GM18498 (cell line): ENCODE data around the gene OCA2.
"Not testable (repeated sequence)": the region's sequence is repeated elsewhere in the genome, so short reads cannot be mapped to it uniquely, and the experiment has no call there.

Source experiments
- ATAC-seq: cut with Tn5 transposase; IDR thresholded peaks from one replicate; pipeline ENCODE4 v1.9.1; 2021; ENCODE audit warnings: mild to moderate bottlenecking, moderate library complexity; ENCODE audit not compliant: unreplicated experiment

OCA2 gene

DNA sequence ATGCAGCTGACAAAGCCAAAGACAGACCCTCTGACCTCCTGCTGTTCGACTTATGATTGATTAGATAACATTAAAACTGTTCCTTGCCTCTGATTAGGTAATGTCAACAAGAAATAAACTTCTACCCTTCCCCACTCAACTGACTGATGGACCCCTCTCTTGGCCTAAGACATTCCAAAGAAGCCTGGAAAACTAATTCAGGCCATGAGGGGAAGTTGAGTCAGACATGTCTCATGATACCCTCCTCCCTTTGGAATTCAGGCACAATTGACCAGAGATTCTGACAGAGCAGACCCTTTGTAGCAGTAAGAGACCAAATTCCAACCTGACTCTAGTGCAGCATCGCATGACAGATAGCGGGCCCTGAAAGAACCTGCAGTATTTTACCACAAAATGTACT lies 354.5 kb downstream of the OCA2 start:
- no peak for ATAC-seq

GRCh38 chr15:27743638-27744037 lies 355.5 kb downstream of the OCA2 start:
- no peak for ATAC-seq

- ATAC-seq, result no peak
Observed at GRCh38 chr15:27742751-27743477, 356.2 kb downstream of the OCA2 start.

DNA sequence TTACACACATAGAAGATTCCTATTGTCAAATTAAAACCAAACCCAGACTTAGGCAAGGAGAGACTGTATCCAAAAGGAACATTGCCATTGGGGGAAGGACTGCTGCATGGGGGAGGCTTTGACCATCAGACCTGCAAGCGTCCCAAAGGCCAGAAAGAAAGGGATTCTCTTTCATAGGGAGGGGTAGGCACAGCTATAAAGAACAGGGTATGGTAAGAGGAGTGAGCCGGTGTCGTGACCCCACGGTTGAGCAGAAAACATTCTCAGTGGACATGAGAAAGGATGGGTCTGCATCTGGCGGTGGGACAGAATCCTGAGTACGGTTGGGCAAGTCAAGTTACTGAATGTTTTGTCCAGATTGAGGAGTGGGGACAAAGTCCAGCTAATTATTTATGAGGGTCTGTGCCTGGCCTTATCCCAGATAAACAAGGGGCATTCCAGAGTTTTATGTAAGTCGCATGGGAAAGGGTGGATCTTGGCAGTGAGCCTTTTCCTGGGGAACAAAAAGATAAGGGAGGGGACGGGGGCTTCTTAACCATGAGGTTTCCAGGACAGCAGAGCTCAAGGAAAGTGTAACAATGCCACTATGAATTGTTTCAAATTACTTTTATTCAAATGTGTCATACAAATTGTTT lies 357.8 kb downstream of the OCA2 start:
- no peak for ATAC-seq

GRCh38 chr15:27734785-27735495 lies 364.2 kb downstream of the OCA2 start:
- ATAC-seq, result no peak

- no peak for ATAC-seq
Observed at GRCh38 chr15:27731776-27732175, 367.3 kb downstream of the OCA2 start.

GRCh38 chr15:27730868-27731267 lies 368.2 kb downstream of the OCA2 start:
- no peak for ATAC-seq

GRCh38 chr15:27725731-27726130 lies 373.4 kb downstream of the OCA2 start:
- ATAC-seq, result no peak

- no peak for ATAC-seq
Observed at GRCh38 chr15:27723821-27724220, 375.3 kb downstream of the OCA2 start.

DNA sequence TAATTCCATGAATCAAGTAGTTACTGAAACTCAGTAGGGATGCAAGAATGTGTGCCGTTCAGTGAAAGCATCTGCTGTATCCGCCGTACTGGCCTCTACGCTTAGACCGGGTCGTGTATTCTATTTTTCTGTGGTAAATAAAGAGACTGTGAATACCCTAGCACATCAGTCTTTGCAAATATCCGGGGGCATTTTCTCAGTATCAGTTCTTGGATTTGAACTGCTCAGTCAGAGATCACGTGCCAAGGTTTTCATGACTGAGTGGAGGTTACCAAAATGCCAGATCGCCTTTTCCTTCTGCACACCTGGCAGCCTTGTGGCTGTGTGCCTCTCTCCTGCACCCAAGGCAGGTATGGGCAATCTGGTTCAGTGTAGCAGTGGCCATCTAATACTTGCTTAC lies 377.0 kb downstream of the OCA2 start:
- no peak for ATAC-seq

DNA sequence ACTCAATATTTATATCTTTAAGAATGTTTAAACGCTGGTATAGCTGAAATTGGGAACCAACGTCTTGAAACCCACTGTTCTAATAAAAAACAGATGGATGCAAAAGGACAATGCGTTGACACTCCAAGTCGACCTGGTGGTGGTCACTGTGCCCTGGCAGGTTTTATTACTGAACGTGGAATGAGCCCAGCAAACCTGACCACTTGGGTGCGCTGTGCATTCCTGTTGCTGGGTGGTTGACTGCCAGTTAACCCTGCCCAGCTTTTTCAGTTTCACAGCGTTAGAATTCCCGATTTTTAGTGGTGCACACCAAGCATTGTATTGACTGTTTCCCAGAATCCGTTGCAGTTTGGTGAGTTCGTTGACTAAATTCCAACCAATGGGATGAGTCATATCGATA lies 384.4 kb downstream of the OCA2 start:
- no peak for ATAC-seq

DNA sequence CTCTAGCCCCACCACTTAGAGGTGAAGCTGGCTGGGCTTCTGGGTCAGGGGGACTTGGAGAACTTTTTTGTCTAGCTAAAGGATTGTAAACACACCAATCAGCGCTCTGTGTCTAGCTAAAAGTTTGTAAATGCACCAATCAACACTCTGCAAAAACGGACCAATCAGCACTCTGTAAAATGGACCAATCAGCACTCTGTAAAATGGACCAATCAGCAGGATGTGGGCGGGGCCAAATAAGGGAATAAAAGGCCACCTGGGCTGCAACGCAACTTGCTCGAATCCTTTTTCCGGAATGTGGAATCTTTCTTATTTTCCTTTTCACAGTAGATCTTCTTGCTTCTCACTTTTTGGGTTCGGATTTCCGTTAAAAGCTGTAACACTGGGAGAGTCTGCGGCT lies 385.3 kb downstream of the OCA2 start:
- not testable (repeated sequence) for ATAC-seq

DNA sequence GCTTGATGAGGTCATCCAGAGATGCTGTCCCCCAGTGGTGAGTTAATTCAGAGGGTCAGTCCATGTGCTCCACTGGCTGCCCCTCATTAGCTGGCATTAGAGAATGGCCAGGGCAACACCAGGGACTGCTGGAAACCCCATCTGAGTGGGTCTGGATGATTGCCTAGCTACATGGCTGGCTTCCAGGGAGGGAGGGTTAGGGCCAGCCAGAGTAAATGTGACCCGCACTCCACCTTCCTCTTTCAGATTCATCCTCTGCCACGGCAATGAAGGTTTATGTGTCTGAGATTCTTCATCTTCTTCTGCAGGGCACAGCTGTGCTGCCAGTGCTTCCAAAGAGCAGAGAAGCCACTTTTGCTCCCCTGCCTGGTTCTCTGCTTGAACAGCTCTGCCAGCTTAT lies 391.9 kb downstream of the OCA2 start:
- ATAC-seq, result no peak

- ATAC-seq, result no peak
Observed at GRCh38 chr15:27706300-27706699, 392.8 kb downstream of the OCA2 start.

GRCh38 chr15:27705056-27705455 lies 394.1 kb downstream of the OCA2 start:
- ATAC-seq, result no peak
